Cerebellar cortex (tissue), 1 donor: ENCODE measurements around the gene VWA5B1.
A peak's percentile ranks its signal among the peaks of the same experiment; 100 is the strongest.
"Not testable (repeated sequence)": the region's sequence is repeated elsewhere in the genome, so short reads cannot be mapped to it uniquely, and the experiment has no call there.

ENCODE experiments used
- DNase-seq: peaks from one replicate; pipeline ENCODE4 v3.0.0-alpha.2; 2015; ENCODE audit warnings: low spot score

VWA5B1 gene

GRCh38 chr1:20279509-20279908 is 11.2 kb upstream of the VWA5B1 start:
- no peak for DNase-seq

GRCh38 chr1:20280341-20280740 is 10.3 kb upstream of the VWA5B1 start:
- DNase-seq, result no peak

GRCh38 chr1:20280906-20281305 is 9.8 kb upstream of the VWA5B1 start:
- DNase-seq, result no peak

GRCh38 chr1:20281801-20282200 is 8.9 kb upstream of the VWA5B1 start:
- DNase-seq, result no peak

- peak; percentile 48 for DNase-seq
Observed at GRCh38 chr1:20282533-20282932, 8.1 kb upstream of the VWA5B1 start.

- DNase-seq, result peak; percentile 53
Observed at GRCh38 chr1:20284046-20284445, 6.6 kb upstream of the VWA5B1 start.

- no peak for DNase-seq
Observed at GRCh38 chr1:20284625-20285024, 6.0 kb upstream of the VWA5B1 start.

GRCh38 chr1:20285510-20285909 is 5.2 kb upstream of the VWA5B1 start:
- no peak for DNase-seq

- DNase-seq, result not testable (repeated sequence)
Observed at GRCh38 chr1:20287696-20288095, 3.0 kb upstream of the VWA5B1 start.

- DNase-seq, result no peak
Observed at GRCh38 chr1:20291645-20292084, 990 bp downstream of the VWA5B1 start.

- no peak for DNase-seq
Observed at GRCh38 chr1:20298626-20299025, 8.0 kb downstream of the VWA5B1 start.

GRCh38 chr1:20301463-20302107 is 10.9 kb downstream of the VWA5B1 start:
- no peak for DNase-seq

- DNase-seq, result peak; percentile 46
Observed at GRCh38 chr1:20302108-20302471, 11.4 kb downstream of the VWA5B1 start.

GRCh38 chr1:20307026-20307425 is 16.4 kb downstream of the VWA5B1 start:
- DNase-seq, result no peak

- DNase-seq, result no peak
Observed at GRCh38 chr1:20308569-20308968, 17.9 kb downstream of the VWA5B1 start.

- DNase-seq, result no peak
Observed at GRCh38 chr1:20311289-20311688, 20.6 kb downstream of the VWA5B1 start.

- DNase-seq, result no peak
Observed at GRCh38 chr1:20312310-20312709, 21.6 kb downstream of the VWA5B1 start.

- no peak for DNase-seq
Observed at GRCh38 chr1:20312818-20313217, 22.1 kb downstream of the VWA5B1 start.

- no peak for DNase-seq
Observed at GRCh38 chr1:20317471-20317870, 26.8 kb downstream of the VWA5B1 start.

- DNase-seq, result no peak
Observed at GRCh38 chr1:20318521-20318920, 27.8 kb downstream of the VWA5B1 start.

GRCh38 chr1:20318971-20319370 is 28.3 kb downstream of the VWA5B1 start:
- DNase-seq, result no peak

- DNase-seq, result no peak
Observed at GRCh38 chr1:20319456-20320220, 29.0 kb downstream of the VWA5B1 start.

- DNase-seq, result no peak
Observed at GRCh38 chr1:20320704-20321103, 30.0 kb downstream of the VWA5B1 start.

- DNase-seq, result no peak
Observed at GRCh38 chr1:20321573-20321972, 30.9 kb downstream of the VWA5B1 start.
